C1 segment of cervical spinal cord (tissue), 14 donors: Measurements from ENCODE around the gene RPS6KA5.
"Not testable (repeated sequence)": the region's sequence is repeated elsewhere in the genome, so short reads cannot be mapped to it uniquely, and the experiment has no call there.

ENCODE experiments used
- DNase-seq, 14 donors: peaks; one replicate each; lab custom pipeline; 2025; lab: John Stamatoyannopoulos, UW

The RPS6KA5 gene

GRCh38 chr14:91060351-91061055 lies at the start of gene RPS6KA5:
TSS of gene RPS6KA5 (minus strand) at chr14:91060641. CDS start at chr14:91060434, 207 bp downstream.
- peak; percentile 97 to 100 (median 99) for DNase-seq

GRCh38 chr14:91108941-91109611 lies 48.6 kb upstream of the RPS6KA5 start:
- peak in 1 of 14 donors; percentile 78 for DNase-seq

- DNase-seq: peak in 1 of 14 donors; percentile 77
Observed at GRCh38 chr14:91103116-91103515, 42.7 kb upstream of the RPS6KA5 start.

- DNase-seq: no peak
Observed at GRCh38 chr14:91100102-91100501, 39.7 kb upstream of the RPS6KA5 start.

DNA sequence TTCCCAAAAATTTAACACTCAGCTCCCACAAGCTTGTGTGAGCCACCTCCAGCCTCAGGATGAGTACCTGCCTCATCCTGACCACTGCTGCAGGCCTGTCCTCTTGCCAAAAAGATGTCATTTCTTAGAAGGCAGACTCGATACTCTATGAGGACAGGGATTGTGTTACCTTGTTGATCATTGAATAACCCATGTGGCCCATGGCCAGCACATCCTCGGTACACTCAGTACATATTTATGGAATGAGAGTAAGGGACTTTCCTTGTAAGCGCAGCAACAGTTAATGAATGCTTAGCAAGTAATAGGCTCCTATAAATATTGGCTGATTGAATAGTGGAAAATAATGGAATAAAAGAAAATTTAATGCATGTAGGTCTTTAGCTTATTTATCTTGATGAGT lies 38.1 kb upstream of the RPS6KA5 start:
- DNase-seq: no peak

DNA sequence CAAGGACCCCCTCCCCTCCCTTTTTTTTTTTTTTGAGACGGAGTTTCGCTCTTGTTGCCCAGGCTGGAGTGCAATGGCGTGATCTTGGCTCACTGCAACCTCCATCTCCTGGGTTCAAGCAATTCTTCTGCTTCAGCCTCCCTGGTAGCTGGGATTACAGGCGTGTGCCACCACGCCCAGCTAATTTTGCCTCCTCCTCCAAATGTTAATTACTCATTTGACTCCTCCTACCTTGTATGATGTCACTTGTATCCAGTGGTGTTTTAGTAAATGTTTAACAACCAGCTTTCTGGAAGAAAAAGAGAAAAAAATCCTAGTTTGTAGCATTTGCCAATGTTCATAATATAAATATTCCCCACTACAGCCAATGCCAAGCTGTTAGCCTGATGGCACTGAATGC lies 37.2 kb upstream of the RPS6KA5 start:
- DNase-seq: not testable (repeated sequence)

- DNase-seq: no peak
Observed at GRCh38 chr14:91095178-91095577, 34.7 kb upstream of the RPS6KA5 start.

GRCh38 chr14:91094772-91095171 lies 34.3 kb upstream of the RPS6KA5 start:
- no peak for DNase-seq

- not testable (repeated sequence) for DNase-seq
Observed at GRCh38 chr14:91093743-91094472, 33.5 kb upstream of the RPS6KA5 start.

DNA sequence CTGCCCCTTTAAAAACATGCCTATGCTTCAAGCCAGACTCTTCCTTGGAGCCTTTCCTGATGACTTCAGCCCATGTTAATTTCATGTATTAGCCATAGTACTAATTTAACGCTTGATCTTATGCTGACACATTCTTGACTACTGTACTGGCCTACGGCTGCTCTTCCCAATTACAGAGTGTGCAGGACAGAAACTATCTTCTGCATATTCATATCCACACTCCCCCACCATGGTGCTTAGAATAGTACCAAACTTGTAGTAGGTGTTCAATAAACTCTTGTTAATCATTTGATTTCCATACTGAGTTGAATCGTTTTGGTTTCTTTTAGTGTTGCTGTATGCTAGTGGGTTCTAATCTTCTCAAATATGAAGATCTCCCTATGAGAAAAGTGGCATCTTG lies 31.6 kb upstream of the RPS6KA5 start:
- no peak for DNase-seq

DNA sequence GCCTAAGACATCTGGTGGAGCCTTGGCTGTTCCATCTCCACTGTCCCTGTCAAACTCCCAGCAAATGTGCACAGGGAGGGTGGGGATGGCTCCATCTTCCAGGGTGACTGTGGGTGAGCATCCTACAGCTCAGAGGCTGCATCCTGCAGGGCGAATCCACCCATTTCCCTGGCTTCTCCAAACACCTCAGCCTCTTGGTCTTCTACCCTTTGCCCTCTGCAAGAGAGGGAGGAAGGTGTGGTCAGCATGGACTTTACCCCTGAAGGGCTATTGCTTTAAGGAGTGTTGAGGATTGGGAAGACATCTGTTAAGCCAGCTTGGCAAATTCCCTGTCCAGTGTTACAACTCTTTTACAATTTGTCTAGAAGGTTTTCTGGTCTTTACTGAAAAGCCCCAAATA lies 30.3 kb upstream of the RPS6KA5 start:
- DNase-seq: no peak

GRCh38 chr14:91089958-91090535 lies 29.6 kb upstream of the RPS6KA5 start:
- DNase-seq: no peak

GRCh38 chr14:91088585-91089235 lies 28.3 kb upstream of the RPS6KA5 start:
- no peak for DNase-seq

DNA sequence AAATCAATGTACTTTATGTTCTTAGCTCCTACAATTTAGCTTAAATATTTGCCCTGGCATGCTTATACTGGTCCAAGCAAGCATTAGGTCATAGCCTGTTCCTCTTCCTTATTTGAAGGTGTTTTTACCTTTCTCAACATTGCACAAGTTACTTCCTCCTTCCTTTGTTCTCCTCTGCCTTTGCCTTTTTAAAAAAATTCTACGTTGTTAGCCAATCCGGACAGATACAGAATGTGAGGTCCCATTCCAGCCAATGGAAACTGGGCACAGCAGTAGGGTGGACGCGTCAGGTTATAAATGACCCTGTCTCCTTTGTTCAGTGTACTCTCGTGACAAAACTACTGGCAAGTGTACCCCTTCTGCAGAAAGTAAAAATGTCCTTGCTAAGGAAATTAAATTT lies 27.0 kb upstream of the RPS6KA5 start:
- DNase-seq: not testable (repeated sequence)

DNA sequence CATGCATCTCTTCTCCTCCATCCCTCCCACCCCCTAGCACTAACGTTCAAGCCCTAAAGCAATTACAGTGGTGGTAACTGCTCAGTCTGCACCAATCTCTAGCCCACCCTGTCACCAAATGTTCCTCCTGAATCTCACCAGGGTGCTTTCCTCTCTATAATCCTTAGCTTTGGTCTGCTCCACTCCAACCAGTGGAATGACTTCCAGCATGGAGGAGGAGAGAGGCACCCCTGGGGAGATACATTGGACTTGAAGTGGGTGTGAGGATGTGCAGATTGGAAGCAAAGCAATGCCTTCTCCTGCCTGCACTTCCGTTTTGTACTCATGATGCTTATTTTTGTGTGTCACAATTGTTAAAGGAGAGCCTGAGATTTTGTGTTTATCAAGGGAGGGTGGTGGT lies 24.1 kb upstream of the RPS6KA5 start:
- no peak for DNase-seq

GRCh38 chr14:91082282-91082681 lies 21.8 kb upstream of the RPS6KA5 start:
- DNase-seq: no peak

- no peak for DNase-seq
Observed at GRCh38 chr14:91080071-91080470, 19.6 kb upstream of the RPS6KA5 start.

GRCh38 chr14:91078095-91078737 lies 17.8 kb upstream of the RPS6KA5 start:
- DNase-seq: no peak

DNA sequence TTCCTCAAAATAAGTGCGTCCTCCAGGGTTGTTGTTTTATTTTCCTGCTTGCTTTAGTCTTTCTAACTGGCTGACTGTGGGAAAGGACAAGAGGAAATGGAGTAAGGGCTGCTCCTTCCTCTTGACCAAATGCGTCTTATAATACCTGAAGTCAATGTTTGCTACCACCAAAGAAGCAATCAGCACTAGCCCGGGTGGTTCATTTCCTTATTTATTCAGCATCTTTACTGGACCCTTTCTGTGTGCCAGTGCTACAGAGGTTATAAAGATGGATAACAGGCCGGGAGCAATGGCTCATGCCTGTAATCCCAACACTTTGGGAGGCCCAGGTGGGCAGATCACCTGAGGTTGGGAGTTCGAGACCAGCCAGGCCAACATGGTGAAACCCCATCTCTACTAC lies 15.1 kb upstream of the RPS6KA5 start:
- no peak for DNase-seq

- no peak for DNase-seq
Observed at GRCh38 chr14:91070572-91070971, 10.1 kb upstream of the RPS6KA5 start.

DNA sequence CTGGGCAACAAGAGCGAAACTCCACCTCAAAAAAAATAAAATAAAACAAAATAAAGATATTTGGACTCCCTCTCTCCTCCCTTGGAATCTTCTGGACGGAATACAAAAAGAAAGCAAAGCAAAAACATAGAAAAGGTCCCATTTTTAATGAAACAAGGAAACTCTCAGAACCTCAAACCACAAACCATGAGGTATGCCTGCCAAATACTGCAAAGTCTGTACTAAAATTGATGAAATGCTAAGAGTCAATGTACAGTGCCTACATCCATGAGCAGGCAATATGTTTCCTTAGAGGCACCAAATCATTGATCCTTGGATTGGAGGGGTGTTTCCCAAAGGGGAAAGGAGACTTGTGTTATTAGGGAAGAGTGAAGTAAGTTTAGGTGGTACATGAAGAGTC lies 8.2 kb upstream of the RPS6KA5 start:
- no peak for DNase-seq
